ENCODE data around the gene LTB4R2. TPM values are rescaled to one million over a fixed set of nuclear protein-coding genes. Genes with fewer than 3 reads are reported as not detected.

Gene LTB4R2
- total RNA-seq, 2 experiments from 2014 or later, result 9.6 to 12.0 TPM

DNA sequence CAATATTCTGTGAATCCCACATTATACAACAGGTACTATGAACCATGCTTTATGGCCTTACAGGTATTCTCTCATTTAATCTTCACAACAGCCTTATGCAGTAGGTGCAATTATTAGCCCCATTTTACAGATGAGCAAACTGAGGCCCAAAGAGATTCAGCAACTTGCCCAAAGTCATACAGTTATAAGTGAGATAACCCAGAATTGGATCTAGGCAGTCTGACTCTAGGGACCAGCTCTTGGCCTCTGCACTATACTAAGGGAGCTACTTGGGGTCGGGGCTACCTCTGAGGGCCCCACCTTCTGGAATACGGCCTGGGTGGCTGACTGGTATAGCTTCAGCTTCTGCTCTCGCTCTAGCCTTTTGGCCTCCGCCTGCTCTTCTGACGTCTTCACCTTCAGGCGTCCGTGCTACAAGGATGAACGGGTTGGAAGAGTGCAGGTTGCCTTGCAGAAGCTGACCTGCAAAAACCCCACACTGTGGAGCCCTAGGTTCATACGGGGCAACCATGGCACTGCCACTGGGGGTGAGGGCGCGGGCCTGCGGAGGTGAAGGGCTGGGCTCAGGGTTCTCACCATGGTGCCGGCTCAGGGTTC lies 39.3 kb upstream of the LTB4R2 start:
- POLR2A ChIA-PET, result interaction anchor here (0.6 to 4.7 kb wide), 22 partner anchors 9 to 146 kb away, joined by 3 to 21 read pairs (median 4); partner anchors contain the start of genes CIDEB, LTB4R, LTB4R2 and PSME2
- Mint-ChIP-seq H3K9me3 (no peaks in the 10 kb centered on the region), H3K27me3 (no peaks in the 10 kb centered on the region), H3K36me3 (ENCODE audit: low read depth) (peaks cover 21% of the 10 kb centered on the region), H3K4me3 (peak overlapping the region; percentile 82), H3K27ac (peak overlapping the region; percentile 94), H3K4me1 (ENCODE audit: low read depth) (peaks cover 39% of the 10 kb centered on the region)
- DNase-seq (no peak), ATAC-seq (no peak)
- intact Hi-C loops (cut with micrococcal nuclease), result loop anchor here (2.0 kb wide), 1 partner anchor 24 kb away; no protein-coding TSS in a partner anchor
- TF ChIP-seq, protein P1, sequence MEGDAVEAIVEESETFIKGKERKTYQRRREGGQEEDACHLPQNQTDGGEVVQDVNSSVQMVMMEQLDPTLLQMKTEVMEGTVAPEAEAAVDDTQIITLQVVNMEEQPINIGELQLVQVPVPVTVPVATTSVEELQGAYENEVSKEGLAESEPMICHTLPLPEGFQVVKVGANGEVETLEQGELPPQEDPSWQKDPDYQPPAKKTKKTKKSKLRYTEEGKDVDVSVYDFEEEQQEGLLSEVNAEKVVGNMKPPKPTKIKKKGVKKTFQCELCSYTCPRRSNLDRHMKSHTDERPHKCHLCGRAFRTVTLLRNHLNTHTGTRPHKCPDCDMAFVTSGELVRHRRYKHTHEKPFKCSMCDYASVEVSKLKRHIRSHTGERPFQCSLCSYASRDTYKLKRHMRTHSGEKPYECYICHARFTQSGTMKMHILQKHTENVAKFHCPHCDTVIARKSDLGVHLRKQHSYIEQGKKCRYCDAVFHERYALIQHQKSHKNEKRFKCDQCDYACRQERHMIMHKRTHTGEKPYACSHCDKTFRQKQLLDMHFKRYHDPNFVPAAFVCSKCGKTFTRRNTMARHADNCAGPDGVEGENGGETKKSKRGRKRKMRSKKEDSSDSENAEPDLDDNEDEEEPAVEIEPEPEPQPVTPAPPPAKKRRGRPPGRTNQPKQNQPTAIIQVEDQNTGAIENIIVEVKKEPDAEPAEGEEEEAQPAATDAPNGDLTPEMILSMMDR (IDR thresholded peaks at IDR 0.05), result no peak
- CTCF ChIA-PET, result interaction anchor here (0.7 to 5.4 kb wide), 19 partner anchors 8 to 166 kb away, joined by 3 to 66 read pairs (median 7); partner anchors contain the start of genes CIDEB, DHRS1, LTB4R and LTB4R2

DNA sequence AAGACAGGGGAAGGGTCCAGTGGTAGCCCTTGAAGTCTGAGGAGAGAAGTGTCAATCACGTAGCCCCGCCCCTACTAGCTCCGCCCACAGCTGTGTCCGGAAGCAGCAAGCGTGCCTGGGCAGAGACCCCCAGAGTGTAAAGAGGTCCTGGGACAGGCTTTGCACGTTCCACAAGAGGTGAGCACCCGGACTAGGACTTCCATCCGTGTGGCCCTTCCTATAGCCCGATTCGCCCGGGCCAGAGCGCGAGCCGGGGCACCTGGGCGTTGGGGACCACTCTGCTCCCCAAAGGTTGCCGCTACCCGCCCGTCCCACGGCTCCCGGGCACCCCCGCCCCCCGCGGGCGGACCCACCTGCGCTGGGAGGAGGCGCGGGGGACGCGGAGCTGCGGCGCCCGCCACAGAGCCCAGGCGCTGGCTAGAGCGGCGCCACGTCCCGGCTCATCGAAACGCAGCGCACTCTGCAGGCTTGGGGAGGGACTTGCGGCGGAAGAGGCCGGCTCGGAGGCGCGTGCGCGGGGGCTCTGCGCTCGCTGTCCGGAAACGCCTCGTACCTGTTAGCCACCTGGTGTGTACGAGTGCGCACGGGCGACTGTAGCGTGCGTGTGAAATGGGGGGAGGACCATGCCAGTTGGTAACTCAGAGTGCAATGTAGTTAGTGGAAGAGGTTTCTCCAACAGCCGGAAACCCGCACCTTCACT lies 38.7 kb upstream of the LTB4R2 start, which contains the start of gene RABGGTA:
Gene RABGGTA (minus strand): TSS at position 464 of the 700 bp plus-strand sequence. CDS start 482 bp downstream, outside the sequence.
- Mint-ChIP-seq H3K9me3 (no peaks in the 10 kb centered on the region), H3K4me3 (peak within 1 kb of the TSS; percentile 82), H3K36me3 (ENCODE audit: low read depth) (peaks cover 21% of the 10 kb centered on the region), H3K27ac (peak within 1 kb of the TSS; percentile 94), H3K27me3 (no peaks in the 10 kb centered on the region), H3K4me1 (ENCODE audit: low read depth) (peaks cover 39% of the 10 kb centered on the region)
- ATAC-seq (peak; percentile 85), DNase-seq (peak; percentile 92)
- intact Hi-C loops (cut with micrococcal nuclease), result loop anchor here (2.0 kb wide), 1 partner anchor 24 kb away; no protein-coding TSS in a partner anchor
- ChIA-PET CTCF (interaction anchor here (0.7 to 5.4 kb wide), 19 partner anchors 9 to 165 kb away, joined by 3 to 66 read pairs (median 7); partner anchors contain the start of genes CIDEB, DHRS1, LTB4R and LTB4R2), POLR2A (interaction anchor here (0.6 to 4.7 kb wide), 24 partner anchors 8 to 147 kb away, joined by 3 to 21 read pairs (median 4); partner anchors contain the start of genes CIDEB, LTB4R, LTB4R2 and PSME2)
- TF ChIP-seq, protein P1 (IDR thresholded peaks at IDR 0.05), result peak; percentile 77

DNA sequence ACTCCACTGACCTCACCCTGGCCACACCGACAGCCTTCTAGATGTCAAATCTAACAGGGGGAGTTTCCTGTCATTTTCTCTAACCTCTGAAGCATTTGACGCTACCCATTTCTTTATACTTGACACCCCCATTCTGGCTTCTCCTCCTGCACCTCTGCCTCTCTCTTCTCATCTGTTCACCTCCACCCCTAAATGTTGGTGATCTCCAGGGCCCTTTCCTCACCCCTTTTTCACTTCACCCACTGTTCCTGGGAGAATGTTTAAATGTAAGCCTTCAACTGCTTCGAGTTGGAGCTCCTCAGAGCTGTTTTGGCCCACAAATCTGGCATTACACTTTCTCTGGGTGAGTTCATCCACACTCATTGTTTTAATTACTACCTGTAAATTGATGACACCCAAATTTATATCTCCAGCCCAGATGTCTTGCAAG lies 38.1 kb upstream of the LTB4R2 start:
- TF ChIP-seq, protein P1 (IDR thresholded peaks at IDR 0.05), result no peak
- POLR2A ChIA-PET, result interaction anchor here (0.6 to 4.7 kb wide), 18 partner anchors 10 to 125 kb away, joined by 3 to 21 read pairs (median 6); partner anchors contain the start of genes CIDEB, LTB4R, LTB4R2 and PSME2
- peaks cover 18% of the 10 kb centered on the region for H3K36me3 Mint-ChIP-seq (ENCODE audit: low read depth)
- no peak for ATAC-seq
- DNase-seq, result no peak
- H3K4me3 Mint-ChIP-seq, result peak overlapping the region; percentile 82
- CTCF ChIA-PET, result interaction anchor here (0.7 to 5.4 kb wide), 15 partner anchors 10 to 165 kb away, joined by 3 to 66 read pairs (median 7); partner anchors contain the start of genes CIDEB, DHRS1, LTB4R and LTB4R2
- no peaks in the 10 kb centered on the region for H3K27me3 Mint-ChIP-seq
- peaks cover 42% of the 10 kb centered on the region for H3K4me1 Mint-ChIP-seq (ENCODE audit: low read depth)
- intact Hi-C loops (cut with micrococcal nuclease), result loop anchor here (2.0 kb wide), 1 partner anchor 25 kb away; no protein-coding TSS in a partner anchor
- H3K27ac Mint-ChIP-seq, result peak overlapping the region; percentile 94
- no peaks in the 10 kb centered on the region for H3K9me3 Mint-ChIP-seq

DNA sequence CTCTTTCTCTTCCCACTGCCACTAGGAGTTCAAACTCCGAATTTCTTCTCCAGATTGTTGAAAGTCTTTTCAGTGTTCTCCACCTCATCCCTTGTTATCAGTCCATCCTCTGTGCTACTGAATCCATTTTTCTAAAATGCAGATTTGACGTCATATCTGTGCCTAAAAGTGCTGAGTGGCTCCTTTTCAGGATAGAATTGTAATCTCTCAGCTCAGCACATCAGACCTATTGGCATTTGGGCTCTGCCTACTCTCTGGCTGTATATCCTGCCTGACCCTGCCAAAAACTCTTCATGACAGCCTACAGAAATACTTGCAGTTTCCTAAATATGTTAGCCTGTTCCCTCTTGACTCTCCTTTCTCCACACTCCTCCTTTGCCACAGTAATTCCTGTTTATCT lies 37.5 kb upstream of the LTB4R2 start:
- H3K27me3 Mint-ChIP-seq, result no peaks in the 10 kb centered on the region
- peak overlapping the region; percentile 94 for H3K27ac Mint-ChIP-seq
- CTCF ChIA-PET, result interaction anchor here (0.7 to 5.4 kb wide), 10 partner anchors 11 to 58 kb away, joined by 3 to 66 read pairs (median 10); partner anchors contain the start of genes CIDEB, DHRS1, LTB4R and LTB4R2
- H3K4me1 Mint-ChIP-seq (ENCODE audit: low read depth), result peaks cover 48% of the 10 kb centered on the region
- H3K4me3 Mint-ChIP-seq, result peak overlapping the region; percentile 82
- no peak for DNase-seq
- TF ChIP-seq, protein P1 (IDR thresholded peaks at IDR 0.05), result no peak
- peaks cover 13% of the 10 kb centered on the region for H3K36me3 Mint-ChIP-seq (ENCODE audit: low read depth)
- ATAC-seq, result no peak
- no peaks in the 10 kb centered on the region for H3K9me3 Mint-ChIP-seq
- intact Hi-C loops (cut with micrococcal nuclease), result no loop called here
- POLR2A ChIA-PET, result interaction anchor here (0.6 to 4.7 kb wide), 11 partner anchors 11 to 126 kb away, joined by 3 to 21 read pairs (median 8); partner anchors contain the start of genes LTB4R, LTB4R2, PSME2 and RNF31

Data from activated CD8-positive, alpha-beta T cell treated with anti-CD3 and anti-CD28 coated beads for 36 hours (primary cell).